GM19099 (cell line): ENCODE measurements around the gene PDE2A.

Experiments used
- POLR2A ChIP-seq: IDR thresholded peaks from 3 replicates; pipeline ENCODE4 v1.6.1; 2011; ENCODE audit warnings: low read depth; ENCODE audit not compliant: insufficient read length; ENCODE audit errors: extremely low read depth

The PDE2A gene

DNA sequence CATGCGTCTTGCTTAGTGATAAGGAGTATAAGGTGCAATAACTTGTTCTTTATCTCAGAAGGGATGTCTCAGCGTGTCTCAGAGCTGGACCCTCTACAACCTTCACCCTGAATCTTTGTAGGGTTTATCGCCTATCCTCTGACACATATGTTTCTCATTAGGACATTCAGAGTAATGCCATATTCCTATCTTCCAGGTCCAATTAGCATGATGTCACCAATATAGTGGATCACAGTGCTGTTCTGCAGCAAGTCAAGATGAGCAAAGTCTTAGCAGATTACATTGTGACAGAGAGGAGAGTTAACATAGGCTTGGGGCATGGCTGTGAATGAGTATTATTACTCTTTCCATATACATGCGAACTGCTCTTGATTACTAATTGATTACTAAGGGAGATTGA is 129.6 kb downstream of the PDE2A start:
- no peak for TF ChIP-seq POLR2A

DNA sequence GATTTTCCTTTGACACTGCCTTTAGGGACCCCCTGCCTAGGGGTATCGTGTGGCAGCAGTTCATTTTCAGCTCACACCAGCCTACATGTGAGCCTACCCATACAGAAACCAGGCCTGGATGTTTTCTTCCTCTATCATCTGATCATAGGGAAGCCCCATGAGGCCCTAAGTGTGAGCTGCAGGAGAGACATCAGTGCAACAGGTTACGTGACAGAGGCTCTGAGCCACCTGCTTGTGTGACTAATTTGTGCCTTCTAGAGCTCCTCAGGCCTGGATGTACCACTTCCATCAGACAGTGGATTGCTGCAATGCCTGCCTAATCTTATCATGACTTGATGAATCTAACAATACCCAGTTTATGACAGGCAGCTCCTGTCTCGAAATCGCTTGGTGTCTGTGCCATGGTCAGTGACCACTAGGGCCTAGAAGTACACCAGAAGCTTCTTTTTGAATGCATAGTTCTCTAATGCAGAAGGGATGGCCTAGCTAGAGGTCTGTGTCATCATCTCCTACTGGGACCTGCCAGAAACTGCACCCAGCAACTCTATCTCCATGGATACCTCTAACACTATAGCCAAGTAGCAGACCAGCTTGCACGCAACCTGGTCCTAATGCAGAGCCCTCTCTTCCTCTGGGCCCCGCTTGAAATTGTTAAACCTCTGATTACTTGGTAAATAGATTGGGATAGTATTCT is 130.2 kb downstream of the PDE2A start:
- TF ChIP-seq POLR2A = no peak

DNA sequence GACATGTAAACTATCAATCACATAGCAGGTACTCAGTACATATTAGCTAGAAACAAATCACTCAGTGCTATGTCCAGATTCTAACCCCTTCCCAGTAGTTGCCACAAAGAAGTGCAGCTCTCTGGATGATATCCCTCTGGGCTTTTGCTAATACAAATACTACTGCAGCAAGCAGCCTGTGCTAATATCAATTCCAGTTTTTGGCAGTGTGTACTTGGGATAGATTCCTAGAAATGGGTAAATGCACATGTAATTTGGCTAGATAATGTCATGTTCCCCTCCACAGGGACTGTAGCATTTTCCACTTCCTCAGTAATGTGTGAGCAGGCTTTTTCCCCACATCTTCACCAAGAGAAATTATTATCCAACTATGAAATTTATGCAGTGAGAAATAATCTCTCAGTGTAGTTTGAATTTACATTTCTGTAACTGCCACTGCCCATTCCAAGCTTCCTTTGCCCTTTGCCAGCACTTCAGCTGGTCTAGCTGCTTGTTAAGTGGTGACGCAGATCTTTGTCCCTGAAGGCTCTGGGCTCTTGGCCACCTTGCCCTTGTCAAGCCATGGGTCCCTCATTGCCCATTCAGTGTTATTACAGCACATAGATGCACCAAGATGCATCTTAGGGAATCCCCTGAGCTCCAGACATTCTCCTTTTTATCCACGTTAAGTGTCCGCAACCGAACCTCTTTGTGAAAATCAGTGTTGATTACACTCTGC is 132.8 kb downstream of the PDE2A start:
- no peak for TF ChIP-seq POLR2A

DNA sequence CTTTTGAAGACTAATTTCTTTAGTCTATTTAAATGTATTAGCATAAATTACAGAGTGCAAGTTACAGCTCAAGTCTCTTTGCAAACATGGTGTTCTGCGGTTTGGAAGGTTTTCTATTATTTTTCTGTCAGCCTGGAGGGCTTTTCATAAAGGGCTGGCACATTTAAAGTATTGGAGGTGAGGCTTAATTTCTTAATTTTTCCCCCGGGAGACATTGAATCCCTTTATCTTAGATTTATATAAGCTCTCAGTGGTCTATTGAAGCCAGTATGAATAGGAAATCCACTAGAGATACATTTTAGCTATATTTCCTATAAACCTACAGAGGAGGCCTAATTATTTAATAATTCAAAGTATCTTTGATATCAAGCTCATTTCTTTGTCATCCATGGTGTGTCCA is 137.2 kb downstream of the PDE2A start:
- TF ChIP-seq POLR2A = no peak

DNA sequence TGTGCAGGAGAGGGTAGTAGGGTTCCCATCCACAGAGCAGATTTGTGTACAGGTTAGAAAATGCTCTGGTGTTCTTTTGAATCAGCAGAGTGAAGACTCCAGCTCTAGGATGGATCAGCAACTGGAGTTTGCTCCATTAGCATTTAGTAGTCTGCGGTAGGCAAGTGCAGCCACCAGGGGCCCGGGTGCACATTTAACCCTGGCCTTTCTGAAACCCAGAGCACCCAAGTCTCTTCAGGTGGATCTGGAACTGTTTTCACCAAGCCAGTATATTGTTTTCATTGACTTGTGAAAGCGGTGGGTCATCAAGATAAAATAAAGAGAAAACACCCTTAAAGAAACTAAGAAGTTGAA is 139.1 kb downstream of the PDE2A start:
- no peak for TF ChIP-seq POLR2A

DNA sequence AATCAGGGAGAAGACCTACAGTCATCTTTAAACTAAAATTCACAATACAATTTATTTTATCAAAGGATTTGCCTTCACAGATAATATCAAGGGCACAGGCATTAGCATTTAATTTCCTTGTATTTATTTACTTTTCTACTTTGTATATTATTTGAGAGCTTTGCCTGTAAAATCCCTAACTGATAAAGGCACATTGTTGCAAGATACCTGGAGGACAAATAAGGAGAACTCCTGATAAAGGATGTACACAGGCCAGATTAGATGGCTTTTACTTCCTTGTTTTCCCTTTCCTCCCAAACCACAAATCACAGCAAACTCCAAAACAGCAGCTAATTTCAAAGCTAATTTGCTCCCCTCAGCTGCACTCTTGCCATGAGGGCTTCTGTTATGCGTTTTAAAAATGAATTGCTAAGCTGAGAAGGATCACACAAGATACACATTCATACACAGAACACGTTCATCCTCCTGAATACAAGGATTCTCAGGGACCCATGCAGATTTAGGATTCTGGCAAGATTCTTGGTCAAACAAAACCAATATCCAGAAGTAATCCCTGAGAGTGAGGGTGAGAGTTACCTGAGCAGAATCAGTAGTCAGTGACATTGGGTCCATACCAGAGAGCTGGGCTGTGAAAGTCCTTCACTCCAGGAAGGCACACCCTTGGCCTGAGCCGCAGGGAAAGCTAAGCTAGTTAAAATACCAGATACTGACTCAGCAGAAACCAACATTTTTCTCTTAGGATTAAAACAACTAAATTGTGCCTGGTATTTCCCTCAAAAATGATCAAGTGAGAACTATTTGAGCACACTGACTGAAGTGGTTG is 139.6 kb downstream of the PDE2A start:
- no peak for TF ChIP-seq POLR2A

GRCh38 chr11:72529068-72529467 is 145.2 kb downstream of the PDE2A start:
- no peak for TF ChIP-seq POLR2A

DNA sequence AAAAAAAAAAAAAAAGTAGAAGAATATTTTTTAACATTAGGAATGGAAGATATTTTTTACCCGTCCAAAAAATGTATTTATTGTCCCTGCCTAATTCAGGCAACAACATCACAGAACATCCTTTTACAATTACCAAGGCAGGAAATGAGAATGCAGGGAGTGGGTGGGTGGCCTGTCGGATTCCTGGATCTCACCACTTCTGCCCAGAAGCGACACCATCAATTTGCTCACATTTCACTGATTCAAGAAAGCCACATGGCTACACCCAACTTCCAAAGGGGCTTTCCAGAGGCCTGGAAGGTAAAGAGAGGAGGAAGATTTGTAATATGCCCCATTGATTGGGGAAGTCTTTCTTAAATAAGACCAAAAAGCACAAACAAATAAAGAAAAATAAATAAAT is 146.1 kb downstream of the PDE2A start:
- TF ChIP-seq POLR2A = no peak
